HG03139 (cell line): ENCODE data around the gene CAPZA2.
A peak's percentile ranks its signal among the peaks of the same experiment; 100 is the strongest.
"Not testable (repeated sequence)": the region's sequence is repeated elsewhere in the genome, so short reads cannot be mapped to it uniquely, and the experiment has no call there.

Source experiments
- ATAC-seq: cut with Tn5 transposase; IDR thresholded peaks from one replicate; pipeline ENCODE4 v1.9.1; 2021; ENCODE audit not compliant: unreplicated experiment

The CAPZA2 gene

GRCh38 chr7:116862234-116862950, at the start of gene CAPZA2:
TSS of gene CAPZA2 (plus strand) at chr7:116862587. CDS start at chr7:116862612, 25 bp downstream.
- peak; percentile 92 for ATAC-seq

- no peak for ATAC-seq
Observed at GRCh38 chr7:116812860-116813259, 49.5 kb upstream of the CAPZA2 start.

- not testable (repeated sequence) for ATAC-seq
Observed at GRCh38 chr7:116813371-116813770, 49.0 kb upstream of the CAPZA2 start.

GRCh38 chr7:116815041-116815440, 47.3 kb upstream of the CAPZA2 start:
- no peak for ATAC-seq

GRCh38 chr7:116820149-116820548, 42.2 kb upstream of the CAPZA2 start:
- ATAC-seq: no peak

GRCh38 chr7:116821647-116822046, 40.7 kb upstream of the CAPZA2 start:
- ATAC-seq: not testable (repeated sequence)

- no peak for ATAC-seq
Observed at GRCh38 chr7:116824449-116824848, 37.9 kb upstream of the CAPZA2 start.

GRCh38 chr7:116828281-116828680, 34.1 kb upstream of the CAPZA2 start:
- ATAC-seq: no peak

GRCh38 chr7:116829041-116829440, 33.3 kb upstream of the CAPZA2 start:
- no peak for ATAC-seq

GRCh38 chr7:116829493-116829892, 32.9 kb upstream of the CAPZA2 start:
- ATAC-seq: no peak

- no peak for ATAC-seq
Observed at GRCh38 chr7:116832692-116833091, 29.7 kb upstream of the CAPZA2 start.

GRCh38 chr7:116834815-116835504, 27.4 kb upstream of the CAPZA2 start:
- ATAC-seq: no peak

GRCh38 chr7:116836048-116836447, 26.3 kb upstream of the CAPZA2 start:
- no peak for ATAC-seq

- ATAC-seq: no peak
Observed at GRCh38 chr7:116836911-116837310, 25.5 kb upstream of the CAPZA2 start.

GRCh38 chr7:116837586-116837985, 24.8 kb upstream of the CAPZA2 start:
- ATAC-seq: no peak

GRCh38 chr7:116840256-116840655, 22.1 kb upstream of the CAPZA2 start:
- no peak for ATAC-seq

- ATAC-seq: no peak
Observed at GRCh38 chr7:116842371-116842770, 20.0 kb upstream of the CAPZA2 start.

GRCh38 chr7:116843378-116843777, 19.0 kb upstream of the CAPZA2 start:
- ATAC-seq: no peak

- no peak for ATAC-seq
Observed at GRCh38 chr7:116851175-116851574, 11.2 kb upstream of the CAPZA2 start.

GRCh38 chr7:116851671-116852070, 10.7 kb upstream of the CAPZA2 start:
- ATAC-seq: no peak

GRCh38 chr7:116854132-116854531, 8.3 kb upstream of the CAPZA2 start:
- ATAC-seq: no peak

- no peak for ATAC-seq
Observed at GRCh38 chr7:116857052-116857451, 5.3 kb upstream of the CAPZA2 start.
